ENCODE results near the gene RARG. TPM values are rescaled to one million over a fixed set of nuclear protein-coding genes. Genes with fewer than 3 reads are reported as not detected.

Gene RARG
- total and polyA plus RNA-seq, 2 of the 4 experiments (the other 2 are of a cell fraction): 7.9 to 30.9 TPM

DNA sequence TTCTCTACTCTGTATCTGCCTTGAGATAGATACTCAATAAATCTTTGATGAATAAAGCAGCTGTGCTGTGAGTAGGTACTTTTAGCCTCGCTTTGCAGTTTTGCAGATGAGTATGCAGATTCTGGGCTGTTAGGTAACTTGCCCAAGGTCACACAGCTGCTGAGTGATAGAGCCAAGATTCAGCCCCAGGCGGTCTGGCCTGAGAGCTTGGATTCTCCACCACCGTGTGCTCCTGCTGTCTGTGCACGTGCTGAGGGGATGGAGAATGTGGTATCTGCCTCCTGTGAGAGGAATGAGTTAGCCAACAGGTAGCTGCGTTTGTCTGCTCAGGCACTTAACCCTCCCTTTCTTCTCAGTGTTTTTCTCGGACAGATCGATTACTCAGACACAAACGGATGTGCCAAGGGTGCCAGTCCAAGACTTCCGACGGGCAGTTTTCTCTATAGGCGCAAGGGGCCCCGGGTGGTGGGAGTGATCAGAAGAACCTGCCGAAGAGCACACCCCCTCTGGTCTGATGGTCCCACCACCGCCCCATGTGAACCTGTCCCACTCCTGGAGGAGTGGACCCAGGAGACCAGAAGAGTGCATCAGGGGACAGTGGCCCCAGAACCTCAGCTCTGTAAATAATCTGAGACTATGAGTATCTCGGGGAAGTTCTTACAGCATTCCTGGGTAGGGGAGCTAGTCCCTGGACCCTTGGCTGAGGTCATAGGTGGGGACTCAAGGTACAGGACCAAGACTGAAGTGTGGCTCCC is 44.7 kb downstream of the RARG start:
- no peak overlapping the region for H2BK120ac ChIP-seq (ENCODE audit: low read depth, low read length)
- no peak overlapping the region for H4K8ac ChIP-seq (ENCODE audit: low read depth in 2 of 2, low read length in 2 of 2)
- H4K5ac ChIP-seq (ENCODE audit: low read depth, low read length): no peak overlapping the region
- H3K18ac ChIP-seq (ENCODE audit: low read depth, low read length): no peak overlapping the region
- 86% methylated on average over 4 of the region's 15 CpGs; no CpG with 5 or more reads in 1 of the 2 experiments for WGBS, 2 experiments (ENCODE audit: extremely low coverage in 2 of 2, insufficient read length in 1 of 2)
- H3K27ac ChIP-seq (ENCODE audit: insufficient read depth, low read length): no peak overlapping the region
- peaks cover 50% of the 10 kb centered on the region for H3K36me3 ChIP-seq (ENCODE audit: control insufficient read depth, insufficient read depth, low read length)
- H3K9ac ChIP-seq (ENCODE audit: low read depth, low read length): no peak overlapping the region
- no peak overlapping the region for H2AK9ac ChIP-seq (replicated peaks; ENCODE audit: low read depth, low read length, poor library complexity)
- H3K14ac ChIP-seq (replicated peaks; ENCODE audit: low read depth, low read length): no peak overlapping the region
- no peak overlapping the region for H2BK15ac ChIP-seq (ENCODE audit: low read depth, low read length)
- no peak overlapping the region for H2BK5ac ChIP-seq (ENCODE audit: low read depth, low read length, poor library complexity, severe bottlenecking)
- no peak overlapping the region for H3K56ac ChIP-seq (ENCODE audit: extremely low read depth, insufficient read depth, low read length)
- H3K9me1 ChIP-seq (ENCODE audit: insufficient read depth, low read length): peaks cover 12% of the 10 kb centered on the region
- no peak overlapping the region for H2AFZ ChIP-seq (replicated peaks; ENCODE audit: low read length, poor library complexity)
- ATAC-seq (ENCODE audit: low read depth) (no peak), DNase-seq (no peak)
- no peak overlapping the region for H3K23ac ChIP-seq (ENCODE audit: low read depth, low read length)
- in situ Hi-C loops (cut with MboI; ENCODE audit: low sequenced_read_pairs): loop anchor here (5.0 kb wide), 1 partner anchor 120 kb away; no protein-coding TSS in a partner anchor
- peaks cover 7% of the 10 kb centered on the region for H3K4me1 ChIP-seq (ENCODE audit: control insufficient read depth, insufficient read depth, low read length)
- no TSS peak for BruUV-seq (replicated peaks)
- no peaks in the 10 kb centered on the region for H3K9me3 ChIP-seq (ENCODE audit: control insufficient read depth, insufficient read depth, low read length)
- dilution Hi-C loops (cut with HindIII; ENCODE audit: low sequenced_read_pairs, unreplicated experiment): no loop called here
- 0 out of 2 replicates have a peak, but pooled peaks cover 8% of the 10 kb centered on the region for H4K20me1 ChIP-seq (ENCODE audit: insufficient read depth, low read length)
- ChIA-PET POLR2A (ENCODE audit: unreplicated experiment) (interaction anchor here (0.5 kb wide), 2 partner anchors 67 to 107 kb away, joined by 4 read pairs; no protein-coding TSS in a partner anchor), CTCF (interaction anchor here (1.3 kb wide), 1 partner anchor 92 kb away, joined by 3 read pairs; no protein-coding TSS in a partner anchor)
- H3K27me3 ChIP-seq (ENCODE audit: control insufficient read depth, insufficient read depth, low read length): no peaks in the 10 kb centered on the region
- H4K91ac ChIP-seq (ENCODE audit: insufficient read depth, low read depth, low read length): no peak overlapping the region
- no peak overlapping the region for H3K4ac ChIP-seq (ENCODE audit: low read depth, low read length)
- no peak overlapping the region for H3K4me3 ChIP-seq (ENCODE audit: insufficient read depth, low read depth, low read length)
- H3K79me1 ChIP-seq (ENCODE audit: low read depth in 1 of 2, low read length in 2 of 2): peaks cover 24 to 50% of the 10 kb centered on the region in 2 experiments
- intact Hi-C loops (cut with micrococcal nuclease): no loop called here
- no peak overlapping the region for H2BK20ac ChIP-seq (ENCODE audit: low read depth, low read length)
- no peak overlapping the region for H2AK5ac ChIP-seq (ENCODE audit: low read depth, low read length)
- TF ChIP-seq BHLHE40 (IDR thresholded peaks at IDR 0.05; ENCODE audit: low read depth, low read length): no peak
- TF ChIP-seq MAZ (IDR thresholded peaks at IDR 0.05; ENCODE audit: borderline replicate concordance, low read depth, low read length): no peak
- no peak for TF ChIP-seq POLR2A (IDR thresholded peaks at IDR 0.05; ENCODE audit: low read depth, low read length)
- TF ChIP-seq NFE2L2 (IDR thresholded peaks at IDR 0.05; ENCODE audit: low read depth, low read length): no peak
- no peak for TF ChIP-seq MAFK (IDR thresholded peaks at IDR 0.05; ENCODE audit: low read depth, low read length)
- TF ChIP-seq FOS (IDR thresholded peaks at IDR 0.05; ENCODE audit: low read depth, low read length): no peak
- TF ChIP-seq, protein P1, sequence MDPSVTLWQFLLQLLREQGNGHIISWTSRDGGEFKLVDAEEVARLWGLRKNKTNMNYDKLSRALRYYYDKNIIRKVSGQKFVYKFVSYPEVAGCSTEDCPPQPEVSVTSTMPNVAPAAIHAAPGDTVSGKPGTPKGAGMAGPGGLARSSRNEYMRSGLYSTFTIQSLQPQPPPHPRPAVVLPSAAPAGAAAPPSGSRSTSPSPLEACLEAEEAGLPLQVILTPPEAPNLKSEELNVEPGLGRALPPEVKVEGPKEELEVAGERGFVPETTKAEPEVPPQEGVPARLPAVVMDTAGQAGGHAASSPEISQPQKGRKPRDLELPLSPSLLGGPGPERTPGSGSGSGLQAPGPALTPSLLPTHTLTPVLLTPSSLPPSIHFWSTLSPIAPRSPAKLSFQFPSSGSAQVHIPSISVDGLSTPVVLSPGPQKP (IDR thresholded peaks at IDR 0.05; ENCODE audit: borderline replicate concordance, low read depth, low read length): no peak
- no peak for TF ChIP-seq MXI1 (IDR thresholded peaks at IDR 0.05; ENCODE audit: borderline replicate concordance, low read depth, low read length)
- TF ChIP-seq, protein P2, sequence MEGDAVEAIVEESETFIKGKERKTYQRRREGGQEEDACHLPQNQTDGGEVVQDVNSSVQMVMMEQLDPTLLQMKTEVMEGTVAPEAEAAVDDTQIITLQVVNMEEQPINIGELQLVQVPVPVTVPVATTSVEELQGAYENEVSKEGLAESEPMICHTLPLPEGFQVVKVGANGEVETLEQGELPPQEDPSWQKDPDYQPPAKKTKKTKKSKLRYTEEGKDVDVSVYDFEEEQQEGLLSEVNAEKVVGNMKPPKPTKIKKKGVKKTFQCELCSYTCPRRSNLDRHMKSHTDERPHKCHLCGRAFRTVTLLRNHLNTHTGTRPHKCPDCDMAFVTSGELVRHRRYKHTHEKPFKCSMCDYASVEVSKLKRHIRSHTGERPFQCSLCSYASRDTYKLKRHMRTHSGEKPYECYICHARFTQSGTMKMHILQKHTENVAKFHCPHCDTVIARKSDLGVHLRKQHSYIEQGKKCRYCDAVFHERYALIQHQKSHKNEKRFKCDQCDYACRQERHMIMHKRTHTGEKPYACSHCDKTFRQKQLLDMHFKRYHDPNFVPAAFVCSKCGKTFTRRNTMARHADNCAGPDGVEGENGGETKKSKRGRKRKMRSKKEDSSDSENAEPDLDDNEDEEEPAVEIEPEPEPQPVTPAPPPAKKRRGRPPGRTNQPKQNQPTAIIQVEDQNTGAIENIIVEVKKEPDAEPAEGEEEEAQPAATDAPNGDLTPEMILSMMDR (conservative IDR thresholded peaks at IDR 0.05; ENCODE audit: low read depth, low read length): no peak
- TF ChIP-seq RCOR1 (IDR thresholded peaks at IDR 0.05; ENCODE audit: insufficient replicate concordance, low read length): no peak
- TF ChIP-seq SMC3 (IDR thresholded peaks at IDR 0.05; ENCODE audit: low read depth, low read length): no peak
- TF ChIP-seq, protein P3, sequence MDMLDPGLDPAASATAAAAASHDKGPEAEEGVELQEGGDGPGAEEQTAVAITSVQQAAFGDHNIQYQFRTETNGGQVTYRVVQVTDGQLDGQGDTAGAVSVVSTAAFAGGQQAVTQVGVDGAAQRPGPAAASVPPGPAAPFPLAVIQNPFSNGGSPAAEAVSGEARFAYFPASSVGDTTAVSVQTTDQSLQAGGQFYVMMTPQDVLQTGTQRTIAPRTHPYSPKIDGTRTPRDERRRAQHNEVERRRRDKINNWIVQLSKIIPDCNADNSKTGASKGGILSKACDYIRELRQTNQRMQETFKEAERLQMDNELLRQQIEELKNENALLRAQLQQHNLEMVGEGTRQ (IDR thresholded peaks at IDR 0.05; ENCODE audit: low read depth, low read length): no peak
- TF ChIP-seq RFX5 (IDR thresholded peaks at IDR 0.05; ENCODE audit: low read depth, low read length): no peak
- no peak for TF ChIP-seq CHD1 (IDR thresholded peaks at IDR 0.05; ENCODE audit: low read depth, low read length)
- no peak for TF ChIP-seq CEBPB (IDR thresholded peaks at IDR 0.05; ENCODE audit: low read depth, low read length)
- H3K4me2 ChIP-seq (ENCODE audit: low read depth, low read length): no peak overlapping the region
